ENCODE measurements around the gene PPP1R1B. TPM values are rescaled to one million over a fixed set of nuclear protein-coding genes. Genes with fewer than 3 reads are reported as not detected.

PPP1R1B gene
- total and polyA plus RNA-seq, 5 donors from 2014 or later = not detected

GRCh38 chr17:39615434-39615833 lies 11.3 kb upstream of the PPP1R1B start:
- H3K27ac ChIP-seq (ENCODE audit: insufficient read depth, low read length, poor library complexity, severe bottlenecking) = no peak overlapping the region
- H3K4me1 ChIP-seq (ENCODE audit: control insufficient read depth, insufficient read depth, low read length, poor library complexity, severe bottlenecking) = peaks cover 13% of the 10 kb centered on the region
- H3K9me3 ChIP-seq (ENCODE audit: control insufficient read depth in 2 of 2, low read length in 2 of 2) = no peaks in the 10 kb centered on the region
- ATAC-seq (ENCODE audit: low read depth in 2 of 2) (no peak), DNase-seq (no peak)
- no peak overlapping the region for H3K4me3 ChIP-seq (ENCODE audit: low read depth, low read length)
- no peaks in the 10 kb centered on the region for H3K36me3 ChIP-seq (ENCODE audit: control insufficient read depth, insufficient read depth, low read length)
- peaks cover 57% of the 10 kb centered on the region for H3K27me3 Mint-ChIP-seq
- no peaks in the 10 kb centered on the region for H3K9me3 Mint-ChIP-seq
- H3K27ac Mint-ChIP-seq = no peak overlapping the region
- no peak overlapping the region for H3K4me3 Mint-ChIP-seq
- H3K36me3 Mint-ChIP-seq = no peaks in the 10 kb centered on the region
- peaks cover 0 to 9% (median 2%) of the 10 kb centered on the region in 4 donors for H3K4me1 Mint-ChIP-seq
- no peaks in the 10 kb centered on the region for H3K27me3 ChIP-seq (ENCODE audit: control insufficient read depth, insufficient read depth, low read length)

GRCh38 chr17:39617100-39617445 lies 9.7 kb upstream of the PPP1R1B start:
- Histone ChIP-seq H3K36me3 (ENCODE audit: control insufficient read depth, insufficient read depth, low read length) (no peaks in the 10 kb centered on the region), H3K27ac (ENCODE audit: insufficient read depth, low read length, poor library complexity, severe bottlenecking) (no peak overlapping the region), H3K27me3 (ENCODE audit: control insufficient read depth, insufficient read depth, low read length) (no peaks in the 10 kb centered on the region), H3K9me3 (ENCODE audit: control insufficient read depth in 2 of 2, low read length in 2 of 2) (no peaks in the 10 kb centered on the region), H3K4me3 (ENCODE audit: low read depth, low read length) (no peak overlapping the region), H3K4me1 (ENCODE audit: control insufficient read depth, insufficient read depth, low read length, poor library complexity, severe bottlenecking) (peaks cover 18% of the 10 kb centered on the region)
- no peaks in the 10 kb centered on the region for H3K36me3 Mint-ChIP-seq
- H3K4me1 Mint-ChIP-seq = peaks cover 2 to 13% (median 6%) of the 10 kb centered on the region in 4 donors
- peaks cover 53% of the 10 kb centered on the region for H3K27me3 Mint-ChIP-seq
- no peaks in the 10 kb centered on the region for H3K9me3 Mint-ChIP-seq
- peak overlapping the region; percentile 52 to 76 (median 58) for H3K4me3 Mint-ChIP-seq
- no peak overlapping the region for H3K27ac Mint-ChIP-seq
- no peak for ATAC-seq (ENCODE audit: low read depth in 2 of 2)
- DNase-seq = no peak

- no peak overlapping the region for H3K27ac Mint-ChIP-seq
Observed at GRCh38 chr17:39617446-39618245, 9.1 kb upstream of the PPP1R1B start.

GRCh38 chr17:39618246-39618913 lies 8.4 kb upstream of the PPP1R1B start:
- Mint-ChIP-seq H3K4me1 (peaks cover 6 to 24% (median 16%) of the 10 kb centered on the region in 4 donors), H3K27ac (peak overlapping the region in 2 of 3 donors; percentile 26 to 59), H3K36me3 (no peaks in the 10 kb centered on the region), H3K27me3 (peaks cover 56% of the 10 kb centered on the region), H3K9me3 (no peaks in the 10 kb centered on the region), H3K4me3 (peak overlapping the region; percentile 76 to 91 (median 84))
- Histone ChIP-seq H3K27me3 (ENCODE audit: control insufficient read depth, insufficient read depth, low read length) (no peaks in the 10 kb centered on the region), H3K9me3 (ENCODE audit: control insufficient read depth in 2 of 2, low read length in 2 of 2) (no peaks in the 10 kb centered on the region), H3K4me3 (ENCODE audit: low read depth, low read length) (peak overlapping the region; percentile 72), H3K27ac (ENCODE audit: insufficient read depth, low read length, poor library complexity, severe bottlenecking) (no peak overlapping the region), H3K36me3 (ENCODE audit: control insufficient read depth, insufficient read depth, low read length) (no peaks in the 10 kb centered on the region), H3K4me1 (ENCODE audit: control insufficient read depth, insufficient read depth, low read length, poor library complexity, severe bottlenecking) (peaks cover 26% of the 10 kb centered on the region)
- DNase-seq = no peak
- ATAC-seq (ENCODE audit: low read depth in 2 of 2) = no peak

More at GRCh38 chr17:39617446-39618245, 9.1 kb upstream of the PPP1R1B start:
- Mint-ChIP-seq H3K9me3 (no peaks in the 10 kb centered on the region), H3K4me3 (peak overlapping the region; percentile 76 to 91 (median 84)), H3K36me3 (no peaks in the 10 kb centered on the region), H3K4me1 (peaks cover 5 to 19% (median 12%) of the 10 kb centered on the region in 4 donors), H3K27me3 (peaks cover 58% of the 10 kb centered on the region)
- H3K9me3 ChIP-seq (ENCODE audit: control insufficient read depth in 2 of 2, low read length in 2 of 2) = no peaks in the 10 kb centered on the region
- H3K27ac ChIP-seq (ENCODE audit: insufficient read depth, low read length, poor library complexity, severe bottlenecking) = no peak overlapping the region
- H3K27me3 ChIP-seq (ENCODE audit: control insufficient read depth, insufficient read depth, low read length) = no peaks in the 10 kb centered on the region
- peak; percentile 28 to 67 (median 49) for DNase-seq
- ATAC-seq (ENCODE audit: low read depth in 2 of 2) = peak; percentile 29 to 43
- no peaks in the 10 kb centered on the region for H3K36me3 ChIP-seq (ENCODE audit: control insufficient read depth, insufficient read depth, low read length)
- H3K4me1 ChIP-seq (ENCODE audit: control insufficient read depth, insufficient read depth, low read length, poor library complexity, severe bottlenecking) = peaks cover 22% of the 10 kb centered on the region
- no peak overlapping the region for H3K4me3 ChIP-seq (ENCODE audit: low read depth, low read length)

GRCh38 chr17:39618956-39619785 lies 7.6 kb upstream of the PPP1R1B start:
- peaks cover 50% of the 10 kb centered on the region for H3K27me3 Mint-ChIP-seq
- Histone ChIP-seq H3K27ac (ENCODE audit: insufficient read depth, low read length, poor library complexity, severe bottlenecking) (no peak overlapping the region), H3K4me3 (ENCODE audit: low read depth, low read length) (no peak overlapping the region), H3K27me3 (ENCODE audit: control insufficient read depth, insufficient read depth, low read length) (no peaks in the 10 kb centered on the region), H3K4me1 (ENCODE audit: control insufficient read depth, insufficient read depth, low read length, poor library complexity, severe bottlenecking) (peaks cover 30% of the 10 kb centered on the region), H3K36me3 (ENCODE audit: control insufficient read depth, insufficient read depth, low read length) (no peaks in the 10 kb centered on the region), H3K9me3 (ENCODE audit: control insufficient read depth in 2 of 2, low read length in 2 of 2) (no peaks in the 10 kb centered on the region)
- no peak overlapping the region for H3K27ac Mint-ChIP-seq
- H3K9me3 Mint-ChIP-seq = no peaks in the 10 kb centered on the region
- peak overlapping the region; percentile 41 to 79 (median 75) for H3K4me3 Mint-ChIP-seq
- ATAC-seq (ENCODE audit: low read depth in 2 of 2) (no peak), DNase-seq (no peak)
- no peaks in the 10 kb centered on the region for H3K36me3 Mint-ChIP-seq
- H3K4me1 Mint-ChIP-seq = peaks cover 8 to 26% (median 18%) of the 10 kb centered on the region in 4 donors

- H3K9me3 Mint-ChIP-seq = no peaks in the 10 kb centered on the region
- peaks cover 8 to 28% (median 18%) of the 10 kb centered on the region in 4 donors for H3K4me1 Mint-ChIP-seq
- Histone ChIP-seq H3K27ac (ENCODE audit: insufficient read depth, low read length, poor library complexity, severe bottlenecking) (no peak overlapping the region), H3K4me1 (ENCODE audit: control insufficient read depth, insufficient read depth, low read length, poor library complexity, severe bottlenecking) (peaks cover 30% of the 10 kb centered on the region), H3K36me3 (ENCODE audit: control insufficient read depth, insufficient read depth, low read length) (no peaks in the 10 kb centered on the region), H3K27me3 (ENCODE audit: control insufficient read depth, insufficient read depth, low read length) (no peaks in the 10 kb centered on the region), H3K9me3 (ENCODE audit: control insufficient read depth in 2 of 2, low read length in 2 of 2) (no peaks in the 10 kb centered on the region), H3K4me3 (ENCODE audit: low read depth, low read length) (no peak overlapping the region)
- H3K27ac Mint-ChIP-seq = no peak overlapping the region
- DNase-seq = no peak
- peak overlapping the region in 3 of 4 donors; percentile 41 to 79 (median 47) for H3K4me3 Mint-ChIP-seq
- no peak for ATAC-seq (ENCODE audit: low read depth in 2 of 2)
- no peaks in the 10 kb centered on the region for H3K36me3 Mint-ChIP-seq
- H3K27me3 Mint-ChIP-seq = peaks cover 48% of the 10 kb centered on the region
Observed at GRCh38 chr17:39619786-39620101, 7.0 kb upstream of the PPP1R1B start.

GRCh38 chr17:39621523-39622379 lies 5.0 kb upstream of the PPP1R1B start:
- ATAC-seq (ENCODE audit: low read depth in 2 of 2) (peak; percentile 74 to 82), DNase-seq (peak; percentile 77 to 86 (median 84))
- Histone ChIP-seq H3K27me3 (ENCODE audit: control insufficient read depth, insufficient read depth, low read length) (peaks cover 5% of the 10 kb centered on the region), H3K36me3 (ENCODE audit: control insufficient read depth, insufficient read depth, low read length) (no peaks in the 10 kb centered on the region), H3K27ac (ENCODE audit: insufficient read depth, low read length, poor library complexity, severe bottlenecking) (peak overlapping the region; percentile 63), H3K4me1 (ENCODE audit: control insufficient read depth, insufficient read depth, low read length, poor library complexity, severe bottlenecking) (peaks cover 34% of the 10 kb centered on the region), H3K4me3 (ENCODE audit: low read depth, low read length) (peak overlapping the region; percentile 70), H3K9me3 (ENCODE audit: control insufficient read depth in 2 of 2, low read length in 2 of 2) (no peaks in the 10 kb centered on the region)
- Mint-ChIP-seq H3K4me3 (peak overlapping the region; percentile 63 to 77 (median 72)), H3K27ac (peak overlapping the region; percentile 6 to 57 (median 32)), H3K9me3 (no peaks in the 10 kb centered on the region), H3K36me3 (no peaks in the 10 kb centered on the region), H3K4me1 (peaks cover 13 to 38% (median 24%) of the 10 kb centered on the region in 4 donors), H3K27me3 (peaks cover 50% of the 10 kb centered on the region)

Measured in CD4-positive, CD25-positive, alpha-beta regulatory T cell (primary cell).